H1 (cell line): ENCODE measurements around the gene IL18R1. TPM values are rescaled to one million over a fixed set of nuclear protein-coding genes. Genes with fewer than 3 reads are reported as not detected.

Experiments
- CTCF ChIA-PET: fragments of 300-600 bp; sonication (Branson Sonifier 250); formaldehyde crosslinking; loops from one replicate; lab custom pipeline; 2021; ENCODE audit not compliant: partially characterized antibody; lab: Charles Lee
- POLR2A ChIA-PET: fragments of 300-600 bp; sonication (Branson Sonifier 250); formaldehyde crosslinking; loops from one replicate; lab custom pipeline; 2021; ENCODE audit warnings: inconsistent platforms; ENCODE audit not compliant: partially characterized antibody; lab: Charles Lee
- DNase-seq, 2 experiments: peaks; one replicate each; pipeline versions ENCODE4 v3.0.0 to v3.0.0-alpha.2; 2010 to 2022; ENCODE audit warnings: low spot score in 2 of 2, low read depth in 1 of 2, mixed read lengths in 1 of 2
- FAIRE-seq: peaks from 2 replicates; lab custom pipeline; 2011; peaks lifted over from hg19 to GRCh38; lab: Jason Lieb, UNC
- H2AFZ ChIP-seq: 2 replicates; pipeline ENCODE4 v1.8.1; 2012; ENCODE audit warnings: low read length, inconsistent platforms
- H2AK5ac ChIP-seq: 2 replicates; pipeline ENCODE4 v1.6.1; 2013; ENCODE audit warnings: low read depth, low read length
- H2BK120ac ChIP-seq: replicated peaks from 2 replicates; pipeline ENCODE3; 2013; ENCODE audit warnings: low read depth, low read length, inconsistent platforms
- H2BK12ac ChIP-seq: 2 replicates; pipeline ENCODE4 v1.6.1; 2013; ENCODE audit warnings: low read depth, low read length
- H2BK15ac ChIP-seq: 2 replicates; pipeline ENCODE4 v1.6.1; 2013; ENCODE audit warnings: low read length
- H2BK20ac ChIP-seq: 2 replicates; pipeline ENCODE4 v1.6.1; 2013; ENCODE audit warnings: low read length
- H2BK5ac ChIP-seq: 2 replicates; pipeline ENCODE4 v1.6.1; 2013; ENCODE audit warnings: low read depth, low read length
- H3K14ac ChIP-seq: 2 replicates; pipeline ENCODE4 v1.6.1; 2013; ENCODE audit warnings: inconsistent platforms; ENCODE audit not compliant: insufficient read length
- H3K18ac ChIP-seq: 2 replicates; pipeline ENCODE4 v1.6.1; 2013; ENCODE audit warnings: low read length; ENCODE audit errors: extremely low read depth
- H3K23ac ChIP-seq: 2 replicates; pipeline ENCODE4 v1.6.1; 2013; ENCODE audit warnings: inconsistent platforms; ENCODE audit not compliant: insufficient read length
- H3K23me2 ChIP-seq: 2 replicates; pipeline ENCODE4 v1.6.1; 2013; ENCODE audit warnings: low read depth, low read length
- H3K27ac ChIP-seq: 2 replicates; pipeline ENCODE4 v1.6.1; 2011; ENCODE audit warnings: low read depth, low read length, inconsistent platforms
- H3K27me3 ChIP-seq, 4 experiments: replicated peaks in 1 of 4; 1 replicate in 1 of 4; 2 replicates in 3 of 4; pipeline versions ENCODE4 v1.6.1 to v1.8.1; 2011 to 2013; ENCODE audit warnings: low read length in 3 of 4, mild to moderate bottlenecking in 3 of 4, inconsistent platforms in 2 of 4, mixed read lengths in 2 of 4, moderate library complexity in 1 of 4; ENCODE audit not compliant: control insufficient read depth in 3 of 4, insufficient read depth in 3 of 4; ENCODE audit errors: extremely low read depth in 1 of 4
- H3K36me3 ChIP-seq, 4 experiments: 2 replicates each; pipeline versions ENCODE4 v1.6.1 to v1.8.1; 2011 to 2013; ENCODE audit warnings: mild to moderate bottlenecking in 4 of 4, low read length in 3 of 4, moderate library complexity in 2 of 4, control low read depth in 1 of 4, inconsistent platforms in 1 of 4; ENCODE audit not compliant: insufficient read depth in 4 of 4, control insufficient read depth in 2 of 4
- H3K4ac ChIP-seq: replicated peaks from 2 replicates; pipeline ENCODE3; 2013; ENCODE audit warnings: low read length, low read depth, mixed read lengths, inconsistent platforms; ENCODE audit not compliant: insufficient read length
- H3K4me1 ChIP-seq, 4 experiments: replicated peaks in 1 of 4; 1 replicate in 1 of 4; 2 replicates in 3 of 4; pipeline versions ENCODE4 v1.6.1 to v1.8.1; 2011 to 2013; ENCODE audit warnings: low read length in 3 of 4, inconsistent platforms in 2 of 4, mixed read lengths in 1 of 4; ENCODE audit not compliant: insufficient read depth in 4 of 4, control insufficient read depth in 3 of 4
- H3K4me2 ChIP-seq, 2 experiments: 2 replicates each; pipeline versions ENCODE4 v1.6.1 to v1.8.1; 2011 to 2013; ENCODE audit warnings: low read depth in 2 of 2, low read length in 2 of 2, control low read depth in 1 of 2, inconsistent platforms in 1 of 2, mild to moderate bottlenecking in 1 of 2; ENCODE audit not compliant: insufficient read depth in 1 of 2
- H3K4me3 ChIP-seq, 4 experiments: fragments of 200-600, 300-600 bp in 1 of 4; sonication (generic), shearing (Covaris generic), sonication (Bioruptor Twin) in 1 of 4; 2 replicates each; pipeline versions ENCODE4 v1.5.1 to v1.8.1; 2011 to 2016; ENCODE audit warnings: low read length in 4 of 4, low read depth in 3 of 4, control low read depth in 2 of 4, inconsistent platforms in 2 of 4, mild to moderate bottlenecking in 2 of 4, mixed read lengths in 1 of 4, moderate library complexity in 1 of 4; ENCODE audit not compliant: insufficient read depth in 2 of 4; ENCODE audit errors: extremely low read depth in 1 of 4
- H3K56ac ChIP-seq: replicated peaks from 2 replicates; pipeline ENCODE3; 2013; ENCODE audit warnings: low read depth, mild to moderate bottlenecking, mixed read lengths, low read length, inconsistent platforms; ENCODE audit not compliant: insufficient read length
- H3K79me1 ChIP-seq: 2 replicates; pipeline ENCODE4 v1.6.1; 2013; ENCODE audit warnings: low read depth, low read length, control low read depth
- H3K79me2 ChIP-seq, 2 experiments: 2 replicates each; pipeline versions ENCODE4 v1.6.1 to v1.8.1; 2012 to 2013; ENCODE audit warnings: low read length in 2 of 2, mild to moderate bottlenecking in 2 of 2, inconsistent platforms in 1 of 2; ENCODE audit not compliant: insufficient read depth in 2 of 2, control insufficient read depth in 1 of 2
- H3K9ac ChIP-seq, 4 experiments: replicated peaks in 1 of 4; 1 replicate in 1 of 4; 2 replicates in 3 of 4; pipeline versions ENCODE4 v1.6.1 to v1.8.1; 2011 to 2013; ENCODE audit warnings: low read depth in 3 of 4, low read length in 3 of 4, control low read depth in 2 of 4, mild to moderate bottlenecking in 2 of 4, moderate library complexity in 2 of 4, inconsistent platforms in 1 of 4; ENCODE audit errors: extremely low read depth in 1 of 4
- H3K9me3 ChIP-seq, 2 experiments: 2 replicates each; pipeline versions ENCODE4 v1.6.1 to v1.8.1; 2012 to 2013; ENCODE audit warnings: mild to moderate bottlenecking in 2 of 2, moderate library complexity in 2 of 2, control low read depth in 1 of 2, inconsistent platforms in 1 of 2, low read depth in 1 of 2, low read length in 1 of 2, mixed read lengths in 1 of 2; ENCODE audit not compliant: insufficient read depth in 2 of 2
- H4K20me1 ChIP-seq, 2 experiments: replicated peaks in 1 of 2; 2 replicates each; pipeline versions ENCODE3 to v1.8.1; 2011 to 2013; ENCODE audit warnings: inconsistent platforms in 2 of 2, low read length in 2 of 2, mild to moderate bottlenecking in 1 of 2; ENCODE audit not compliant: insufficient read depth in 2 of 2, control insufficient read depth in 1 of 2
- H4K5ac ChIP-seq: 2 replicates; pipeline ENCODE4 v1.6.1; 2013; ENCODE audit warnings: low read length, low read depth, mixed read lengths, inconsistent platforms; ENCODE audit not compliant: insufficient read length
- H4K8ac ChIP-seq: 2 replicates; pipeline ENCODE4 v1.8.0; 2013; ENCODE audit warnings: mild to moderate bottlenecking, moderate library complexity, low read length, inconsistent platforms; ENCODE audit not compliant: insufficient read depth; ENCODE audit errors: extremely low read depth
- H4K91ac ChIP-seq: replicated peaks from 2 replicates; pipeline ENCODE3; 2013; ENCODE audit warnings: low read length, mixed read lengths, inconsistent platforms; ENCODE audit not compliant: insufficient read length
- BRCA1 ChIP-seq: IDR thresholded peaks from 2 replicates; pipeline ENCODE4 v1.6.1; 2012; ENCODE audit warnings: low read depth, low read length, improper control_type of control experiment
- CBX8 ChIP-seq: fragments of 300-800, 300-1000 bp; sonication (generic); IDR thresholded peaks from 2 replicates; pipeline ENCODE4 v1.7.1; 2016; ENCODE audit warnings: low read depth, low read length, borderline replicate concordance
- CREB1 ChIP-seq: IDR thresholded peaks from 2 replicates; pipeline ENCODE4 v1.6.1; 2012; ENCODE audit warnings: inconsistent platforms
- GTF2F1 ChIP-seq: IDR thresholded peaks from 2 replicates; pipeline ENCODE4 v1.6.1; 2012; ENCODE audit warnings: low read depth, low read length, improper control_type of control experiment, borderline replicate concordance
- HDAC2 ChIP-seq, 2 experiments: fragments of 300-600 bp in 1 of 2; sonication (generic) in 1 of 2; IDR thresholded peaks; 2 replicates each; pipeline ENCODE4 v1.6.1; 2011 to 2012; ENCODE audit warnings: low read depth in 2 of 2, low read length in 2 of 2, mild to moderate bottlenecking in 2 of 2, moderate library complexity in 2 of 2, borderline replicate concordance in 1 of 2, inconsistent platforms in 1 of 2
- JUND ChIP-seq: IDR thresholded peaks from 2 replicates; pipeline ENCODE4 v1.6.1; 2011; ENCODE audit warnings: mild to moderate bottlenecking, improper control_type of control experiment, low read length
- MAFK ChIP-seq: IDR thresholded peaks from 2 replicates; pipeline ENCODE4 v1.6.1; 2012; ENCODE audit warnings: low read depth, mild to moderate bottlenecking, improper control_type of control experiment, low read length
- NANOG ChIP-seq: IDR thresholded peaks from 2 replicates; pipeline ENCODE4 v1.6.1; 2011; ENCODE audit warnings: low read length, low read depth, mild to moderate bottlenecking, inconsistent platforms; ENCODE audit not compliant: insufficient read depth, poor library complexity, severe bottlenecking
- SP1 ChIP-seq: IDR thresholded peaks from 2 replicates; pipeline ENCODE4 v1.6.1; 2011; ENCODE audit warnings: low read depth, low read length
- TAF7 ChIP-seq: optimal IDR thresholded peaks from 2 replicates; pipeline ENCODE3; 2011; ENCODE audit warnings: low read depth, mild to moderate bottlenecking, inconsistent platforms, low read length, moderate library complexity, borderline replicate concordance
- WGBS, 2 experiments: shearing (Covaris generic) in 1 of 2; methylation state at CpG; one replicate each; pipeline versions ENCODE4 v1.1.6 to v1.1.7; 2013 to 2015; ENCODE audit warnings: low lambda C conversion rate in 2 of 2, mixed read lengths in 2 of 2, inconsistent platforms in 1 of 2, low coverage in 1 of 2, missing lambda C conversion rate in 1 of 2; ENCODE audit not compliant: insufficient replicate concordance in 2 of 2, insufficient coverage in 1 of 2, insufficient read length in 1 of 2; ENCODE audit errors: extremely low coverage in 1 of 2, missing lambda C conversion rate in 1 of 2; 5-methylcytosine and 5-hydroxymethylcytosine counted together
- polyA plus RNA-seq, 7 experiments: library from polyadenylated mRNA; depleted of rRNA in 3 of 7; stranded (reverse) in 5 of 7; unstranded in 2 of 7; fragments of >200 nt in 5 of 7; fragments of 200-250 nt in 2 of 7; gene quantifications; 1 replicate in 5 of 7; 2 replicates in 1 of 7; 4 replicates in 1 of 7; pipeline versions ENCODE4 v1.2.1 to v1.2.3, GENCODE V29; 2011 to 2013; ENCODE audit warnings: missing spikeins in 2 of 7, mixed read lengths in 2 of 7
- total RNA-seq: library from RNA; stranded (reverse); fragmentation: NEBNext Ultra II Directional; extraction: Animal tissue kit (Norgen Biotek cat#: 25700); gene quantifications from 2 replicates; pipeline ENCODE4 v1.2.1, GENCODE V29; 2021

The IL18R1 gene
- total and polyA plus RNA-seq, 2 of the 8 experiments (the other 6 are each of a cell fraction or from before 2014, with no cell fraction given) = 0.54 TPM; not detected in 1

DNA sequence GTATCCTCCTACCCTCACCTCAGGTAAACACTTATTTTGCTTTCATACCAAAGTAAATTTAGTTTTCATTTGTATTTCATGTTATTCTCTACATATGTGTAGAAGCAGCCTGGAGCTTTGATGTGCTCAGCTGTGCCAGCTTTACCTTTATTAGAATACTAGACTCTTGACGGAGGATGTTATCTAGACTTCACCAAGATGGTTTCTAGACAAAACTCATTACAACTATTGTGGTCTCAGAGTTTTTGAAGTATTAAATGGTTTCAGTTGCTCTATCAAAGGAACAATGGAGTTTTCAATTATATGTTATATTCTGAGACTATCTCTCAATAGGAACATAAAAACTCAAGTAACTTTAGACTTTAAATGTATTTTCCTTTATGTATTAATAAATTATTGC lies 62.4 kb downstream of the IL18R1 start:
- Histone ChIP-seq H3K4ac (no peak overlapping the region), H3K4me2 (no peak overlapping the region), H3K36me3 (no peaks in the 10 kb centered on the region), H3K18ac (no peak overlapping the region), H3K23me2 (no peaks in the 10 kb centered on the region), H3K4me3 (no peak overlapping the region), H4K8ac (no peak overlapping the region), H2AK5ac (no peak overlapping the region), H3K79me2 (no peaks in the 10 kb centered on the region), H2BK120ac (no peak overlapping the region), H2BK15ac (no peak overlapping the region), H4K91ac (no peak overlapping the region), H3K79me1 (no peaks in the 10 kb centered on the region), H2BK12ac (no peak overlapping the region), H3K14ac (no peak overlapping the region), H3K4me1 (no peaks in the 10 kb centered on the region), H3K23ac (no peak overlapping the region)
- CTCF ChIA-PET = no interaction called here
- no peak for FAIRE-seq
- TF ChIP-seq CBX8 (no peak), NANOG (no peak), CREB1 (no peak), GTF2F1 (no peak), SP1 (no peak), HDAC2 (IDR thresholded peaks at IDR 0.05; ENCODE audit: borderline replicate concordance in 1 of 2, low read depth in 2 of 2, low read length in 2 of 2) (no peak), MAFK (no peak), JUND (no peak), BRCA1 (no peak), TAF7 (no peak)
- TF ChIP-seq, all 59 proteins: peak for 0
- no peak overlapping the region for H2BK20ac ChIP-seq
- H3K56ac ChIP-seq = no peak overlapping the region
- no peak overlapping the region for H3K9ac ChIP-seq
- no peaks in the 10 kb centered on the region for H3K27me3 ChIP-seq
- WGBS, 2 experiments = 85% methylated on average over 1 of the region's 1 CpG; no CpG with 5 or more reads in 1 of the 2 experiments
- H4K5ac ChIP-seq = no peak overlapping the region
- H4K20me1 ChIP-seq = no peaks in the 10 kb centered on the region
- POLR2A ChIA-PET = no interaction called here
- no peak overlapping the region for H2AFZ ChIP-seq
- no peak overlapping the region for H3K27ac ChIP-seq
- H3K9me3 ChIP-seq = peaks cover 7 to 8% of the 10 kb centered on the region in 2 experiments; a peak in 2 of 4 replicates
- no peak overlapping the region for H2BK5ac ChIP-seq
- DNase-seq = no peak
